Globus pallidus (tissue), 1 donor: ENCODE results near the gene KATNAL1.
"Not testable (repeated sequence)": the region's sequence is repeated elsewhere in the genome, so short reads cannot be mapped to it uniquely, and the experiment has no call there.

Source experiments
- DNase-seq: peaks from one replicate; pipeline ENCODE4 v3.0.0-alpha.2; 2015; ENCODE audit warnings: low spot score

Gene KATNAL1

DNA sequence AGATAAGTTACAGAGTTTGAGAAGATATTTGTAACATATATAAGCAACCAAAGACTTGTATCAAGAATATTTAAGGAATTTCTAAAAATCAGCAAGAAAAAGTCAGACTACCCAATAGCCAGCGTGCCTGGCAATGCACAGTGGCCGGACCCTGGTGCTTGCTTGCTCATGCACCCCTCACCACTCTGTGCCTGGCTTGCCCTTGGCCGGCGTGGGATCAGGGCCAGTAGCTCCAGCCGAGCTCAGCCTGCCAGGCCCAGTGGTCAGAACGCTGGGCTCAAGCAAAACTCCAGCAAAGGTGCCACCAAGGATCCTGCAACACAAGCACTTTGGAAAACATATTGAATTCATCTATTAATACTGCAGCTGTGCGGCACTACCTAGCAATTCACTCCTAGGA lies 95.1 kb downstream of the KATNAL1 start:
- no peak for DNase-seq

DNA sequence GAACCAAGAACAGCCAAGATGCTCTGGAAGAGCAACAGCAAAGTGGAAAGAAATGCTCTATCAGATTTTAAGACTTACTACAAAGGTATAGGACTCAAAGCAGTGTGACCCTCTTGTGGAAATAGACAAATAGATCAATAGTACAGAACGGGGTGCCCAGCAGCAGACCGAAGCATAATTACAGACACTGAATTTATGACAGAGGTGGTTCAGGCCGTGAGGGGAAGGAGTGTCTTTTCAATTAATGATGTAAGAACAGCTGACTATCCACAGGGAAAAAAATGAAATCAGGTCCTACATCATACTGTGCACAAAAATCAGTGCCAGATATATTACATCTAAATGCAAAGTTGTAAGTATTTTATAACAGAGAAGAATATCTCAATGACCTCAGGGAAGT lies 95.6 kb downstream of the KATNAL1 start:
- DNase-seq: no peak

DNA sequence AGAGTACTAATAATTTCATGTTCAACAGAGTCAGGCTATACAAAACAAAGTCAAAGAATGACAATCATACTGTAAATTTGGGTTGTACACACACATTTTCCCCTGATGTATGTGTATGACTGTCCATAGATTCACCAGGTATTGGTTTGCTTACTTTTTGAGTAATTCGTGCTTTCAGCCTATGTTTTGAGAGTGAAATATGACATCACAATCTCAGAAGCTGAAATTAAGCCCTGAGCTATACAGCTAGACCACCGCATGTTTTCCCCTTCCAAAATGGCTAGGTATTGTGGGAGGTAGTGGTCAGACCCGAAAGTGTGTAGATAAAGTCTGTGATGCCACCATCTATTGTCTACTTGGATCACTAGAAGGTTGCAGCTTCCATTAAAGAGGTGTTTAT lies 102.8 kb downstream of the KATNAL1 start:
- DNase-seq: no peak

DNA sequence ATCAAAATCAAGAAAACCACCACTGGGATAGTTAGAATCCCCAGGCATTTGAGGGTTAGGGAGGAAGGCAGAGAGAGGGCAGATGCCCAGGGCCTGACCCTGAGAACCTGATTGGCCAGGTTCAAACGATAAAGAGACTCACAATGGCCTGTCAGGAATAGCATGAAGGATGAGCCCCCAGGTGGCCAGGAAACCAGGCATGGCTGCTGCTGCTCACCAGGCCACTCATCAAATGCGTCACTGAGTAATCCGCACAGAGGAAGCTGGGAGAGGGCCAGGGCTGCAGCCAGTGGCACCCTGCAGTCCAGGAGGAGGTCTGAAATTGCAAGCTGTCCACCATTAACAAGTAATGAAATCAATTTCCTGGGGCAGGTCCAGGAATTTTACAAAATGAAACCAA lies 111.3 kb downstream of the KATNAL1 start:
- DNase-seq: no peak

DNA sequence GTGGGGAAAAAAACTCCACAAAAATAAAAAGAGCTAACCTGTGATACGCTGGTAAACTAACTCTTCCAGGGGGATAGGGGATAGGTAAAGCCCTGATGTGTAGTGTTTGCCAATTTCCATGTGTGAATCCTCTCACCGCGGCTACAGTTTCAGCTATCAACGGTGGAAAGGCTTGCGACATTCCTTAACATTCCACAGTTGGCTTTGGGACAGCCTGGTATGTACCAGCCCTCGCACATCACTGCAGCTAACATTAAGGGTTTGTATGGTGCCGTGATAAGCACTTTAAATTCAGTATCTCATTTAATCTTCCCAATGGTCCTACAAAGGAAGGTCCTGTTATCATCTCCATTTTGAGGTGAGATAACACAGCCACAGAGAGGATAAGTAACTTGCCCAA lies 112.4 kb downstream of the KATNAL1 start:
- no peak for DNase-seq

DNA sequence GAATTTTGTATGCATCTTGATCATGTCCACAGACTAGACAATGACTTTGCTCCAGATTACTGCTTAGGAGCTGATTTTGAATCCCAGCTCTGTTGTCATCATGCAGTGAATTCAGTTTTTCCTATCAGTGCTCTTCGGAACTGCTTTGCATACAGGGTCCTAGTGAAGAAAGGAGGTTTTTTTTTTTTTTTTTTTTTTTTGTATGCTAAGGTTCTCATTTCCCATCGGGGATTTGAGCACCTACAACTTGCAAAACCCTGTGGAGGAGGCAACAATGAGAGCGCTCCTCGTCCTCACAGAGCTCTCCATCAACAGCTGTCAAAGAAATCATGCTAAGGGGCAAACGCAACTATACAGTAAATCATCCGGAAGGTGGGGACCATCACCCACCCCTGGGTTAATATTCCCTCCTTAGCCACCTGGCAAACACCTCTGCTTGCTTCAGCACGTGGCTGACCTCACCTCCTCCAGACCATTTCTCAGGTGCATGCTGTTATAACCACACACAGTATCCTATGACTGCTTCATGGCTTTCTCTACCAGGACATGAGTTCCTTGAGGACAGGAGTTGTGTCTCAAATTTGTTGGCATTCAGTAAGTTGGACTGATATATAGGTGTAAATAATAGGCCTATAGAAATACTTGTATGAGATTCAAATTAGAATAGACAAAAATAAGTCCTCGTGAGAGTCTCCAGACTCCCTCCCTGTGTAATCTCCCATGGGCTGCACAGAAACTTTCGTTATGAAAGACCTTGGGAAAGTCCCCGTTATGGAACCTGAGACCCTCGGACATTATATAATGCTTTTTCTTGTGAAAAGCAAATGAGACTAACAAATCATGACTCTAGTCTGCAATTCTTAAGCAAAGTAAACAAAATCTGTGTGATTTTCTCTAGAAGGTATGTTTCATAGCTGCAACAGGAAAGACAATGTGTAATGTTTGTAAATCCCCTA lies 113.8 kb downstream of the KATNAL1 start:
- no peak for DNase-seq

DNA sequence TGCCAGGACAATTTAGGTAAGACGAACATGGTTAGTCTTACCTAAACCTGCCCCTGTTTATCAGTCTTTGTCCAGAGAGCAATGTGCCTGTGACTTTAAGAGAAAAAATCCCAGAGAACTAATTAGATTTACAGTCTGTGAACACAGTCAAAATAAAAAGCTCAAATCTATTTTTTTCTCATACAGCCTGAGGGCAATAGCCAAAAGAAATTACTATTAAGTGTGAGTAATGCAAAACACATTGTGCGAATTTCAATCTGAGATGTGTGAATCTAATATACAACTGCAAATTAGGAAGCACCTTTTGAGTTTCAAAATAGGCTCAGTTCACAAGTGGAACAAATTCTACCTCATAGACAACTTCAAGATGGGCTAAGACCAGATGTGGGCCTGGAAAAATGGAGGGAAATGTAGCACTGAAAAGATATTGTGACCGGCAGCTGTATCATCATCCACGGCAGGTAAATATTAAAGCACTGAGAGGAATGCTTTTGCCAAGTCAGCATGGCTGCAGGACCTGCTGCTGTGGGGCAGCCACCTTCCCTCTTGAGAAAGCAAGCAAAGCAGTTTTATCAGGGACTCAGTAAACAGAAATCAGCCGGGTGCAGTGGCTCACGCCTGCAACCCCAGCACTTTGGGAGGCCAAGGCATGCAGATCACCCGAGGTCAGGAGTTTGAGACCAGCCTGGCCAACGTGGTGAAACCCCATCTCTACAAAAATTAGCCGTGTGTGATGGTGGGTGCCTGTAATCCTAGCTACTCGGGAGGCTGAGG lies 114.8 kb downstream of the KATNAL1 start:
- no peak for DNase-seq

DNA sequence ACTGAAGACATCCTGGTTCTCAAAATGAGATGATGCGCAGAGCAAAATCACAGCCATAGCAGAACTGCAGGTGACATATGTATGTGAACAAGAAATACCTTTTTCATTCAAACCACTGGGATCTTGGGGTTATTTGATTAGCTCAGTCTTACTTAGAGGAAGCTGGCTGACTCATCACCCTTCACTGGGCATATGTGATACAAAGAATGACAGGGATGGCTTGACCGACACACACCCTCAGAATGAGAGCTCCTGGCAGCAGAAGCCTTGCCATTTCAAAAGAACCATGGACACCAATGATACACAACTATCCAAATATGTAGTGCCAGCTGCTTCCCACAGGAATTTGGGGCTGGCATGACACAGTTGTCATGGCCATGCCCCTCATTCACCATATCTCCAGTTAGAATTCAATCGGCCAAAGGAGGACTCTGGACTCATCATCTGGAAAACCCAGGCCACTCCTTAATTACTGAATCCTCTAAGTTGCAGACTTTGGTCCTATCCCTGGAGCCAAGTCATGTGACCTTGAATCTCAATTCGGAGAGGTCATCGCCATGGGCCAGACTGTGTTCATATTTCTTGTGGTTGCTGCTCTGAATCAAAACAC lies 115.8 kb downstream of the KATNAL1 start:
- no peak for DNase-seq

DNA sequence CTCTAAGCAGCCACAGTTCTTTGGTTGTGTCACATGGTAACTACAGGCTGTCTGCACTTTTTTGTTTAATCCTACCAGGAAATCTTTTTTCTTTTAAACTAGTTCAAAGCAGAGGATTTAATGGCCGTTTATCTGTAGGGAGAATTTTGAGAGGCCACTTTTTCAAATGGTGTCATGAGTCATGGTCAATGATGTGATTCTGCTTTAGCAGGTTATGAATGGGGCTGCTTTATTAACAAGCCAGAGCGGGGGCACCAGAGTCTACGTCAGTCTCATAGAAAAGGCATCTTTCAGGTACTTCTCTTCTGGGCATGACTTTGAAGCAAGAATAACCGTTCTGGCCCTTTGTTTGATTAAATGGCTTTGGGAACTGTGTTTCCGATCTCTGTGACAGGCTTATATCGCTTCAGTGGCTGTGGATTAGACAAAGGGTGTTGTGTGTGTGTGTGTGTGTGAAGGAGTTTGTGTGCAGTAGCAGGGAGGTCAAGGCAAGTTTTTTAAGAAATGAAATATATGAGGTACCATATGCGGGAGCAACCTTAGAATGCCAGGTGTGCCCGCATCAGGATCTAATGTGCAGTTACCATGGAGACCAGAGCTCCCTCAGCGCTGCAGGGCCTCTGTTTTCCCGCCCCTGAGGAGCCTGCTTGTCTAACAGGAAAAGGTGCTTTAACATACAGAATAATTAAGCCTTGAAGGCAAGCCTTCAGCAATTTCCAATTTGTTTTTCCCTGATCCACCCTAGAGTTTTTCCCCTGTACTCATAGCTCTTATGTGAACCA lies 120.5 kb downstream of the KATNAL1 start:
- no peak for DNase-seq

DNA sequence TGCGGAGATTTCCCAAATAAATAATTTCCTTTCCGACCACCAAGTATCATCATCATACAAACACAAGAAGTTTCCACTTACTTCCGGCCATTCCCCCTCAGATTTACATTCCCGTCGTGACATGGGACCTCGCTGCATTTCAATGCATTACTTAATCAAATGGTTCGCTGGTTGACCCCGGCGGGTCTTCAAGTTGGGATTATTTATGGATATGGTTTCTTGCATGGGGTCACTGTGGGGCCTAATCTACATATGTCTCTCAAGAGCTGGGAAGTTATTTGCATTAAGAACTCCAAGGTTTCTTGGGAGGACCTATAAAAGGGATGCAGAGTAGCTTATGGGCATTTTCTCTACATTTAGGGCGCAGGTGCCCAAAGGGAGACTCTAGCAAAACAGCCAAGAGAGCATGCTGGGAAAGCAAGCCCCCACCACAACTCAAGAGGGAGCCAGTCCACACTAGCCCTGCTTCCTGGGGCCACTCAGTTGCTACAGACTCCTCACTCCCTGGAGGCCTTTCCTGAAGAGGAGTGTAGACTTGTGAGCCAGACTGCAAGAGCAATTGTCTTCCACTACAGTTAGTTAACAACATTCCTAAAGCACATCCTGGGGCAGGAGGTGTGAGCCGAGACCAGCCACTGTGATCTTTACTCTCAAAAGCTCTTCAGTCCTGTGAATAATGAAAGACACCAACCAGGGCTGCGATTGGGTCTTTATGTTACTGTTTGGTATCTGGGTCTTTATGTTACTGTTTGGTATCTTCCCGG lies 125.3 kb downstream of the KATNAL1 start:
- no peak for DNase-seq

DNA sequence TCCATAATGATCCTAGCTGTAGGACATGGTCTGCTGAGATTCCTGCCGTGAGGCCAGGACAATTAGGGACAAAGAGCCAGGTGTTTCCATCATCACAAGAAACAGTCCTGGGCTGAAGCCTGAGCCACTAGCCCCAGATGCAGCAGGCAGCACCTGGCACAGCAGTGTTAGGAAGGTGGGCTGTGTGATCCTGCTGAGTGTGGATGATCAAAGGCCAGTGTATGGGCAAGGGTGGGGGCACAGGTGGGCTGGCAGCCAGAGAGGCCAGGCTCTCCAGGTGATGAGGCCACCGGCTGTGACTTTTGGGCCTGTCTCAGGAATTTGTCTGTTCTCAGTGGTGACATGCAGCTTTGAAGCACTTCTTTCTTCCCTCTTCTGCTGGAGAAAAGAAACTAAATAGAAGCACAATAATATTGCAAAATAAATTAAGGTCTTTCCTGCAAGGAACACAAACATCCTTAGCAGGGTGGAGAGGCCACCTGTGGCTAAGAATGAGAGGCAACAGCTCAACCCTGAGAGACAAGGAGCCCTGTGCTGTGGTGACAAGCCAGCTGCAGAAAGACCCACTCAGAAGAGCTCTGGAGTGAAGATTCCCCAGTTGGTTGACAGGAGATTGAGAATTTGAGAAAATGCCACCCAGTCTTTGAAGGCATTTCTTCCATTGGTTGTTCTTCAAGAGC lies 127.6 kb downstream of the KATNAL1 start:
- no peak for DNase-seq

DNA sequence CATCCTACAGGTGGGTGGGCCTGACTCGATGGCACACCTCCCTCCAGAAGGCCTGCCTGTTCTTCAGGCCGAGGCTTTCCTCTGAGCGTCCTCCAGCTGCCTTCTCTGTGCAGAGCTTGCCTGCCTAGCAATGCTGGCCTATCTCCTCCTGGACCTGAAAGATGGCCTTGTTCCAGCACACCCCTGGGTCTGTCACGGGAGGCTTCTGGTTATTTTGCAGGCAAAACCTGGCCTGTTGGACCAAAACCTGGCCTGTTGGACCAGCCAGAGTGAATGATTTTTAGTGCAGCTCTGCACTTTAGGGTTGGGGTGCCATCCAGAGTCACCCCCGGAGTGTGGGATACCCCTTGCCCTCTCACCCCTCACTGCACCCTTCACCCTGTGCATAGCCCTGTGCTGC lies 128.4 kb downstream of the KATNAL1 start:
- DNase-seq: no peak

DNA sequence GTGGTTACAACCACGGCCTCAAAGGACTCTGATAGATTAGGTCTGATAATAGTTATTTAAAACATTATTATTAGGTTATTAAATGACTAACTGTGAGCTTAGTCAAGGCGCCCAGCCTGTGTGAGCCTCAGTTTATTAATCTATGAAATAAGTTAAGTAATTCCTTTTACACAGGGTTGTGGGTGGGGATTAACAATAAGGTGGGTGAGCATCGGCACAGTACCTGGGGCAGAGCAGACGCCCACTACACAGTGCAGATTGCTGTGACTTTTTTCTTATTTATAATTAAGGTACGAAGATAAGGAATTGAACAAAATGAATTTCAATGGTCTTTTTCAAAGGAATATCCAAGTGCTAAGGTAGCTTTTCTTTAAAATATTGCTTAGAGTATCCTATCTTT lies 132.2 kb downstream of the KATNAL1 start:
- DNase-seq: no peak

DNA sequence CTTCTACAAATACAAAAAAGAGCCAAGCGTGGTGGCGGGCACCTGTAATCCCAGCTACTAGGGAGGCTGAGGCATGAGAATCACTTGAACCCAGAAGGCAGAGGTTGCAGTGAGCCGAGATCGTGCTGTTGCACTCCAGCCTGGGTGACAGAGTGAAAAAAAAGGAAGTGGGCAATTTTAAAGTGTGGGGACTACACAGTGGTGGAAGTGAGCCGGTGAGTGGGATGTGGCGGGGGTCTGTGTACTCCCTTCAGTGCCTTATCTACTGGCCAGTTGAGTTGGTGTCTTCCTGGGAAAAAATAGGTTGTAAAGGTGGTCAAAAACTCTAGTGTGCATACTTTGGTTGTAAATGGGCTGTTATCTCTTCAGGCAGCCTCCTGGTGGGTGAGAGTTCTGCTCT lies 133.1 kb downstream of the KATNAL1 start:
- DNase-seq: not testable (repeated sequence)

DNA sequence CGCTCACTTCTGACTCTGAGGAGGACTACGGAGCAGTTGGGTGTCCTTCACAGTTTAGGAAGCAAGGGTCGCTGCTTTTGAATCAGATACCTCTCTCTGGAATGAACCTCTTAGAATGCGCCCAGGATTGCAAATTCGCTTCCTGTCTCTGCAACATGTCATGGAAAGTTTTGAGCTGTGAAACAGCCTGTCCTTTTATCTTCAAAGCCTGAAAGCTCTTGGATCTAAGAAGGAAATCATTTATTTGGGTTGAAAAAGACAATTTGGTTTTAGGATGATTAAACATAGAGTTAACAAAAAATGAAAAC lies 134.1 kb downstream of the KATNAL1 start:
- DNase-seq: no peak

DNA sequence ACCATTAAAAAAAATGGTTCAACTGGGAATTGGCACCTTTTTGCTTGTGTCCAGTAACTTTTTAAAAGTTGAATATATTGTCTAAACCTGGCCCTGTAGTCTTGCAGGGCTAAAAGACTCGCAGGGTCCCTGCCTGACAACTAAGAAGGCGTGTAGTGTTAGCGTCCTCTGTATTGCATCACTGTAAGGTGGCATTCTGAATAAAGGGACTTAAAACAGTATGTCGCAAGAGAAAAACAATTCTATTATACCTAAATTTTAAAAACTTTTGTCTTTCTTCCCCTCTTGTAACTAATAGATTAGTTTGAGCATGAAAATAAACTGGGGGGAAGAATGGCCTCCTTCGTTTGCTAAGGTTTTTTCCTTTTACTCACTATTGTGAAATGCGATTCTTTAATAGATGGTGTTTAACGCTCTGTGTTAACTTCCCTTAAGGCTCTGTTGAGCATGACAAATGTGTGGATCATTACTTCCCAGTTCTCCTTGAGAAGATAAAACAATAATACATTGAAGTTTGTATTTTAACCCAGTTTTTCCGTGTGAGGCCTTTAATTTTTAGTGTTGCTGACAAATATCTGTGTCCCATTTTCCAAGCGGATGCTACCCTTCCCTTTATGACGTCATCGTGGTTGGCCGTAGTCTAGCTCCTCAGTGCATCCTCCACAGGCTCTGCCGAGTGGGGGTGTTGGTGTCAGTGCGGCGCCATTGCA lies 134.6 kb downstream of the KATNAL1 start:
- DNase-seq: no peak

DNA sequence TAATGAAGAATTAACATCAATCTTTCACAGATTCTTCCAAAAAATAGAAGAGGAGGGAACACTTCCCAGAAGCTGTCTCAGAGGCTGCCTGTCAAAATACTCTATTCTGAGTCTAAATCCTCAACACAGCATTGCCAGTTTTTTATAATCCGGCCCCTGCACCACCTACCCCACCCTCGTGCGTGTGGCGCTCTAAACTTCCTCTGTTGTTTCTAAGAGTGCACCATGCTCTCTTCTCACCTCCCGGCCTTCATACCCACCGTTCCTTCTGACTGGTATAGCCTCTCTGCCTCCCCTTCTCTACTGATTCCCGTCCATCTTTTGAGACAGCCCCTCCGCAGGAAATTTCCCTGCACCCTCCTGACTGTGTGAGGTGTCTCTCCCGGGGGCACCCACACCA lies 136.8 kb downstream of the KATNAL1 start:
- no peak for DNase-seq

DNA sequence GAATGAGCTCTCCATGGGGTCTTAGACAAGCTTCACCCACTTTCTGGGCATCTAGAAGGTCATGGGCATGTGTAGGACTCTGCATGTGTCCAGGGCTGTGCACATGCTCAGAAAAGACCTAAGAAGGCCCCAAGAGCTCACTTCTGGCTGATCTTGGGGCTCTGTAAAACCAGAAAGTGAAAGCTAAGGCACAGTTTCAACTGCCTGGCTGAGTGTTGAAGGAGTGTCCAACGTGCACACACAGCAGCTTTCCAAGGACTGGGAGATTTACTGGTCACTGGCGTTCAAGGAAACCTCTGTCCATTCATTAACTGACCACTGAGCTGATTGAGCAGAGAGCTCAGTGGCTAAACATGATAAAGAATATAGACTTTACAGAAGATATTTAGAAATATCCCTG lies 137.9 kb downstream of the KATNAL1 start:
- DNase-seq: no peak

DNA sequence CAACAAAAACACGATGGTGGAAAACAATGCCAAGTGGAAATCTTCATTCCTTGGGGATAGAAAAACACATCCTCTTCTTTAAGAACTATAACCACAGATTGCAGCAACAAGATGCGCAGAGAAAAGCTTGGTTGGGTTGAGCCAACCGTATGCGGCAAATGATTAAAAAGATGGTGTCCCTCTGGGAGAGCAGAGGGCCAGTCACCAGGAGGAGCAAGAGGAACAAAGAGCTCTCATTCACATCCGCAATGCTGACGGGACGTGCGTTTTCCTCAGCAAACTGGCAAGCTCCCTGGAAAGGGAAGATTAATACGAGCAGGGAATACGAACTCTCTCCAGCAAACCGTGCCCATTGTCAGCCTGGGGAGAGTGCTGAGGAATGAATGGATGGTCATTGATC lies 141.6 kb downstream of the KATNAL1 start:
- peak; percentile 68 for DNase-seq

DNA sequence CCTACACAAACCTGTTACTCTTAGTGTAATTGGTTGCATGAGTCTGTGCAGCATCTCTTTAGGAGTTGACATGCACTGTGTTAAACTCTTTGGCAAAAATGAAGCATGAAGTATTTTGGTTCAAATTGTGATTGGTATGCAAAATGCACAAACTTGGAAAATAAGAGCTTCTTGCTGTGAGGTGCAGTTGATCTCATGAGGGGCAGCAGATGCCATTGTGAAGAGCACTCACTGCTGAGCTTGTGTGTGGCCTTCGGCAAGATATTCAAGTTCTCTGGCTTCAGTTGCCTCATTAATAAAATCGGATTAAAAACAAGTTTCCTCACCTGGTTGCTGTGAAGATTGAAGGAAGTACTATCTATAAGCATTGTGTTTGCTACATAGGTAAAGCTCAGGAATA lies 142.3 kb downstream of the KATNAL1 start:
- DNase-seq: no peak
